NCI-H2196 treated with DMSO at 0.1 percent for 48 hours (cell line): Measurements from ENCODE around the gene ATP7B.

Source experiments
- DNase-seq: peaks from one replicate; lab custom pipeline; 2025; ENCODE audit not compliant: unreplicated experiment; lab: John Stamatoyannopoulos, UW

The ATP7B gene

DNA sequence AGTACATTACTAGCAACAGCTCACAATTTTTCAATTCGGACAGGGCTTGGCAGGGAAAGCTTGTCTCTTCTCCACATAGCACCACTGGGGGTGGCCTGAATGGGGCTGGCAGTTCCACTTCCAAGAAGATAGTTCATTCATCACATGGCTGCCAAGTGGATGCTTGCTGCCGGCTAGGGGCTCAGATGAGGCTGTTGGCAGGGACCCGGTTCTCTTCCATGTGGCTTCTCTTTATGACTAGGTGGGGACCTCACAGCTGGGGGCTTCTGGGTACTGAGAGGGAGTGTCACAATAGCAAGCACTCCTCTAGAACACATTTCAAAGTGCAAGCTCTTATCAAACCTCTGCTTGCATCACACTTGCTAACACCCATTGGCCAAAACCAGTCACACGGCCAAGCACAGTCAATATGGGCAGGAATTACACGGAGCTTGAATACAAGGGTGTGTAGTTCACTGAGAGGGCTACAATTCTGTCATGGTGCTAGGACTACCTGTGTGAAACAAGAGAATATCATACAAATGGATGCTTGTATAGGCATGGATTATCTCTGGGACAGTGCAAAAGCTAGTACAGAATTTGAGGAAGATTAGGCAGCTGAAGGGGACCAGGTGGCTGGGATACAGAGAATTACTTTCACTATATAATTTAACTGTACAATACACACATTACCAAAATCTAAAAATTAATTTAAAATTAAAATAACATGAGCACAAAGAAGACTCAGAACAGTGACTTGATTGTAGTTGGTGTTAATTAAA, 32.3 kb downstream of the ATP7B start:
- no peak for DNase-seq

DNA sequence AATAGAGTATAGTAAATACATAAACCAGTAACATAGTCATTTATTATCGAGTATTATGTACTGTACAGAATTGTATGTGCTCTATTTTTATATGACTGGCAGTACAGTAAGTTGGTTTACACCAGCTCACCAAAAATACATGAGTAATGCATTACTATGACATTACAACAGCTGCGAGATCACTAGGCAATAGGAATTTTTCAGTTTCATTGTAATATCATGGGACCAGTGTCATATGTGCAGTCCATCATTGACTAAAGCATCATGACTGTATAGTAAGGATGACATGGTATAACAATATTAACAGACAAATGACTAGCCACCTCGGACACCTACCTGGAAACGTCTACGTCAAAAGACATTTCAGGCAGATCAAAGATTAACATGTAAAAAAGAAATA, 33.6 kb downstream of the ATP7B start:
- no peak for DNase-seq

DNA sequence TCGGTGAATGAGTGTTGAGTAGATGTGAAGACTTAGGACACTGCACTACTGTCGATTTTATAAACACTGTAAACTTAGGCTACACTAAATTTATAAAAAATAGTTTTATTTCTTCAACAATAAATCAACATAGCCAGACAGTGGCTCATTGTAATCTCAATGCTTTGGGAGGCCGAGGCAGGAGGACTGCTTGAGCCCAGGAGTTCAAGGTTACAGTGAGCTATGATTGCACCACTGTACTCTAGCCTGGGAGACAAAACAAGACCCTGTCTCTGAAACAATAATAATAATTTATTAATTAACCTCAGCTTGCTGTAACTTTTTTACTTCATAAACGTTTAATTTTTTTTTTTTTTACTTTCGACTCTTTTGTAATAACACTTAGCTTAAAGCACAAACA, 34.4 kb downstream of the ATP7B start:
- no peak for DNase-seq

DNA sequence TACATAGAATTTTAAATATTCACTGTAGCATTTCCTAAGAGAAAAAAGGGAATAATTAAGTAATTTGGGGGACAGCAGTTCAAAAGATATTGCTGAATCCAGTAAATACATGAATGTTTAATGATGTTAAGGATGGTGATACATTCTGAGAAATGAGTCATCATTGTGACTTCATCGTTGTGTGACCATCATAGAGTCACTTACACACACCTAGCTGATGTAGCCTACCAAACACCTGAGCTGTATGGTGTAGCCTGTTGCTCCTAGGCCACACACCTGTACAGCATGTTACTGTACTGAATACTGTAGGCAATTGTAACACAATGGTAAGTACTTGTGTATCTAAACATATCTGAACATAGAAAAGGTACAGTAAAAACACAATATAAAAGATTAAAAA, 34.8 kb downstream of the ATP7B start:
- no peak for DNase-seq

DNA sequence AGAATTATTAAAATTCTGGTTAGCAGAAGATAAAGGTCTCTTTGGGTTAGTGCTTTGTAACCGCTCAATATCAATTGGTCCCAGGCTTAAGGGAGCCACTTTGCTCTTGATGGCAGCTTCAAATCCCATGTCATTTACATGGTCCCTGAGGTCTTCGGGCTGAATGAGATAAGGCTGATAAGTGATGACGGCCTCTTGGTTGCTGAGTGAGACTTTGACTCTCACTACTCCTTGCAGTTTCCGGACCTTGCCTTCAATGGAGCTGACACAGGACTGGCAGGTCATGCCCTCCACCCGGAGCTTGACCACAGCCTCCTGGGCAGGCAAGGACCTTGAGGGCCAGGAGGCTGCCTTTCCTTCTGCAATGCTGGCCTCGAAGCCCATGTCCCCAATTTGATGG, 36.8 kb downstream of the ATP7B start:
- DNase-seq, result no peak

DNA sequence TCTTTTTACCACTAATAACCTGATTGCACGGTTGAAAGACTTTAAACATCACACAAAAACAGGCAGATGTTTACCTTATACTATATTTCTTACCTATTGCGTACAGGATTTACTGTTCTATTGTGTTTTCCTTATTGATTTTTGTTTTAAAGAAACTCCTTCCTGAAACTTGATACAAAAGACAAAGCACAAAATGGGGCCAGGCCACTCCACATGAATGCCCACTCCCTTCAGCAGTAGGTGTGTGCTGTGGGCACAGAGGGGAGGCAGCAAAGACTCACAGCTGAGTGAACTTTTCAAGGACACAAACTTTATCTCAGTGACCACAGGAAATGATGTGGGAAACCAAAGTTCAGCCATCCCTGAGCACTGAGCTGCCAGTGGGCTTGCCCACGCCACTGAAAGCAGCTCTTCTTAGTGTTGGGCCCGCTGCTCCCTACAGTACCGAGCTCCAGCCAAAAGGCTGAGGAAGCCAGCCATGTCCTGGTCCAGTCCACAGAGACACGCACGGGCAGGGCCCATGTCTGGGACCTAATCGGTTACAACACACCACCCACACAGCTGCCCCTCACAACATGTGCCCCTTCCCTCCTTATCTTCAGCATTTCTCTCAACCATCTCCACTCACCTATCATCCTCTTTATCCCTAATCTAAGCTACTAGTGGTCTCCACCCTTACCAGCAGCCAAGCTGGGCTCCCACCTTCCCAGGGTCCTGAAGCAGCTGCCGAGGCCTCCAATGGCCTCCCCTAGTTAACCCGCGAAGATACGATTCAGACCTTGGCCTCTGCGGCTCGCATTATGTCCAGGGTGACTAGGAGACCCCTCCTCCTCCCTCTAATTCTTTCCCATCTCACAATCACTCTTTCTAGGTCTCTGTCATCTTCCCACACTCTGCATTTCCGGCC, 39.5 kb downstream of the ATP7B start:
- DNase-seq, result peak; percentile 8

DNA sequence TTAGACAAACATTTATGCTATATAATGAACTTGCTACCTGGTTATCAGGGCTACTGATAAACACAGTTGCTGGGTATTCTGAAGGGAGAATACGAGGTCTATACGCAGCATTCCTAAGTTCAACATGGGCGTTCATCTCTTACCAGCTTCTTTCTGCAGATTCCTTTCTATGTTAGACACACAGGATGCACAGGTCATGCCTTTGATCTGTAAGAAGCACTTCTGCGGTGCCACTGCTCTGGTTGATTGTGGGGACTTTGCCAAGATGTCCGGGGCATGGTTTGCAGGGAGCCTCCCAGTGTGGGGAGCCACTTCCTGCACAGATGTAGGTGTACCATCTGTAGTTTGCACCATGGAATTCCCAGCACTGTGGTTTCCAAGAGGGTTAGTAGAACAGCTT, 40.9 kb downstream of the ATP7B start:
- no peak for DNase-seq

DNA sequence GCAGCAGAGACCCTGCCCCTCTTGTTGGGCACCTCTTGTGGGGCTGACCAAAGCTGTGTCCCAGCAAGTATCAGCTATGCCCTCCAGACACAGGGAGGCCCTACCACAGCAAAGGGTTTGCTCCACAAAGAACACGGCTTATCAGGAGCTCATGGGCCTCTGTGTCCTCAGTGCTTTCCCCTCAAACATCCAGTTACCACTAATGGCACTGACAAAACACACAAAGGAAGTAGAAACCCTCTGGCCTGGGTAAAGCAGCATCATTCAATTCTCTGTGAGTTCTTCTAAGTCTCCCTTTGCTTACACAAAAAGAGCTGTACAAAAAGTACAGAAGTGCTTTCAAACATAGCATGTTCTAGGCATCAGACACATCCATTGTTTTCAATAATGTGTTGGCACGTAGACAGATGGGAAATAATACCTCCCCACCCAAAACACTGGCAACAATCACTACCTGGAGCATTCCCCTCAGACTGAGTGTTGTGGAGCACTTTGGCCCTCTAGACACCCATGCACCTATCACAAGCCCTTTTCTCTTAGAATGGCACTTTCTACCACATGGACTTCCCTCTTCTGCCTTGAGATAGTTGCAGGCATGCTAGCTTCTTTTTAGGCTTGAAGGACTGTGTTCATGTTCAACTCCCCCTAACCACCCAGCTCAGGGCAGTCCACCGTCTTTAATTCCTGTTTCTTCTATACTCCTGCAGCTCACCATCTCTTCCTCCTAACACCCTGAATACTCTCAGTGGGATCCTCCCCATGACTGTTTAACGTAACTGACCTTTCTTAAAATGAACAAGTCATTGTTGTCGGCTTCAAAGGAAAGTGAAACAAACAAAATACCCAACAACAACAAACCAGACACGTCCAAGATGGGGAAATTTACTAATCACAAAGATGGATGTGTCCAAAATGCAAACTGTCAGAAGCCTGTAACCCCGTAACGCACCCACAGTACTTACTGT, 43.5 kb downstream of the ATP7B start:
- DNase-seq, result no peak

DNA sequence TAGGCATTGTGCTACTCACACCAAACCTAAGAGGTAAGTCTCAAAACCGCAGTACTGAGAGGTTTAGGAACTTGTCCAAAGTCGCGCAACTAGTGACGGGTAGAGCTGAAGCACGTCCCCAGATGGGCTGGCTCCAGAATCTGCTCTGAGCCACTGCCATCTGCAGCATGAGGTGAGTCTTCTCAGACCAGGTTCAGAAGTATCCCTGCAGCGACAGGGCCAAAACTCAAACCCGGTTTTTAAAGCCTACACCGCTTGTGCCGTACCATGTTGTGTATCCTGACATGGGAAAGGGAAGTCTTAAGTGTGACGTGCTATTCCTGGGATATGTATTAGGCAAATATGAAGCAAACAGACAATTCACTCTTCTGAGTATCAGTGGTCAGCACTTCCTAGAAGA, 45.1 kb downstream of the ATP7B start:
- DNase-seq, result no peak

DNA sequence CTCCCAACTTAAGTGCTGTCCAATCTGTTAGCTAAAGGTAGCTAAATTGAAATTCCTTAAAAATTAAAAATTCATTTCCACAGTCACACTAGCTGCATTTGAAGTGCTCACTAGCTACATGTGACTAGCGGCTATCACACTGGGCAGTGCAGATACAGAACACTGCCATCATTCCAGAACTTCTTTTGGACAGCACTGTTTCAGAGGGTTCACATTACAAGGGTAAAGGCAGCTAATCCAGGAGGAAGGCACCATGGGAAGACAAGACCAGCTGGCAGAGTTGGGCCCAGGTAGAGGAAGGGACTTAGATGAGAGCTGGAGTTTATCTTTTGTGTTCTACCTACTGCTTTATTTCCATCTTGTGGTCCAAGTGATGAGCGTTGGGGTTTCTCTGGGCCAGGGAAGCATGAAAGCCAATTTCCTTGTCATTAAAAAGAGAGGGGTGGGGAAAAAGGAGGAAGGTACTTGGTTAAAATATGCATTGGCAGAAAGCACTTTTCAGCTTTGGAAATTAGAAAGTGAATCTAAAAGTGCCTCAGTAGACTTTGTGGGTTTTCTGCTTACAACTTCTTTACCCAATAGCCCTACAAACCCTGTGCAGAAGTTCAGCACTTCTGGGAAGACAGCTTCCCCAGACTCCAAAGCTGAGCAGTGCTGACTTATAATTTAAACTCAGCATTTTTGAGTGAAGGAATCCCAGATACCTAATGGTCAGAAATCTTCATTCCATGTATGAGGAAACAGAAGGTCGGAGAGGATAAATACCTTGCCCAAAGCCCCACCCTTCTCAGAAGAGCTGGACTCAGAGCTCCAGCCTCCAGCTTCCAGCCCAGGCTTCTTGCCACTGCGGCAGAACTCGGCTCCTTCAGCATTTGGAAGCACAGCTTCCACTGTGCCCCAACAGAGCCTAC, 49.5 kb downstream of the ATP7B start:
- no peak for DNase-seq

DNA sequence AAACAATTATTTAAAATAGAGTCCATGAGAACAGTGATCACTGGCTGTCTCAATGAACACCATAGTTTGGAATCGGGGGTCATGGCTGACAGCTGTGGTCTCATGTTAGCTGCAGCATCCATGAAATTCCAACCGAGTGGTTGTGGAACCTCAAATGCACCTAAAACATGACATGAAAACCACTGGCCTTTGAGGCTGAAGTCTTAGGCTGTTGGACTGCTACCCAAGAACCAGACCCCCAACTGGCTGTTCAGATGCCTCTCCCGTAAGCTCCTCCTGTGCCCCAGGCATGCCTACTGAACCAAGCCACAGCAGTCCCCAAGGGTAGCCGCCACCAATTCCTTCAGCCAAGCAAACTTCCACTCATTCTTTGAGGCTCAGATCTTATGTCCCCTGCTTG, 50.5 kb downstream of the ATP7B start:
- no peak for DNase-seq

DNA sequence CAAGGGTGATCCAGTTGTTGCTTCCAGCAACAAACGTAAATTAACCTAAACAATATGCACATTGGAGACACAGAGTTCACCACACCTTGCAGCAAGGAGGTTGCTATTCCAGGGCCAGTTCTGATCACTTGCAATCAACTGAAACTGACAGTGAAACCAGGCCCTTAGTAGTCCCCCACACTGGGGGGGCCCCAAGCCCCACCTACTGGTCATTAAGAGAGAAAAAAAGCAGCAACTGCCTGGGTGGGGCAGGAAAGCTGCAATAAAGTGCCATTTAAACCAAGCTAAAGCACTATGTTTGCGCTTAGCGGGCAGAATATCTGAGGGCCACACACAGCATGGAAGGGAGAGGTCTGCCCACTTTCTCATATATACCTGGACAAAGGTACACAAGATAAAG, 51.5 kb downstream of the ATP7B start:
- DNase-seq, result no peak

DNA sequence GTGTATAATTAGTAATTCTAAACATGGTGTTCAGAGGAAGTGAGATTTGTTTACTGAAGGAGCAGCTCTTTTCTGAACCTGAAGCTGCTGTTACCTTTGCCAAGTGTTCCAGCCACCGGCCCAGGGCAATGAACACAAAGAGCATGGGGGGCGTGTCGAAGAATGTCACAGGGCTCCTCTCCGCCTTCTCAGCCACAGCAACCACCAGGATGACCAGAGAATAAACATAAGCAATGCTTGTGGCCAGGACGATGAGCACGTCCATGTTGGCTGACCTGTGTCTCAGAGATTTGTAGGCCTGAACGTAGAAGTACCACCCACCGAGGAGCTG, 53.1 kb downstream of the ATP7B start:
- DNase-seq, result peak; percentile 41

DNA sequence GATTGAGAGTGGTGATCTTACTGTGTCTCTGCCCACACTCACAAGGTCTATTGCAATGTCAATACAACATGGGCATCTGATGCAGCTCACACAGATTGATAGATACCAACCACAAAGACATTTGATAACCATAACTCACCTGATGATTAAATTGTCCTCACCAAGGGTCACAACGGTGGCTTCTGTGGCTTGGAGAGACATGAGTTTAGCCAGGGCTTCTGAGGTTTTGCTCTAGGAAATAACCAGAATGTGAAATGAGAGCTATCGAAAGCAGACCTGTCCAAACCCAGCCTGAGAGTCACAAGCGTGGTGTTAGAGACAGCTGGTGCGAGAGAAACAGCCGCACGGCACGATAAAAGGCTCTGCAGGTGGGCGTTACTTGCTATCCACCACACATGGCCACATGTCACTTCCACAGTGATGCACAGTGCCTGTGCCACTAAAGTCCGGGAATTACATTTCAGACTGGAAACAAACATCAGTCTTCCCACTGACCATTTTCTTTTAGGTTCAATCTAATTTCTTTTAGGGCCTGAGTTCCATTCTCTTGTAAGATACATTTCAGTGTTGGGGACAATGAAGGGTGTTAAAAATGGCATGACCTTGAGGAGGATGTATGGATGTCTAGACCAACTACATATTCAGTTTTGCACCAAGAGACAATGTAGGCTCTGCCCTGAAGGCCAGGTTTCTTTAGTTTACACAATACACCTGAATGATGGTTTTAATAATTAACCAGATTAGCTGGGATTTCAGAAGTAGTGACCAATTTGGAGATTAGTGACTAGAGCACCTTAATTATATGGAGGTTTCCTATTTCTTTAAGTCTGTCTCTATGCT, 53.7 kb downstream of the ATP7B start:
- no peak for DNase-seq

DNA sequence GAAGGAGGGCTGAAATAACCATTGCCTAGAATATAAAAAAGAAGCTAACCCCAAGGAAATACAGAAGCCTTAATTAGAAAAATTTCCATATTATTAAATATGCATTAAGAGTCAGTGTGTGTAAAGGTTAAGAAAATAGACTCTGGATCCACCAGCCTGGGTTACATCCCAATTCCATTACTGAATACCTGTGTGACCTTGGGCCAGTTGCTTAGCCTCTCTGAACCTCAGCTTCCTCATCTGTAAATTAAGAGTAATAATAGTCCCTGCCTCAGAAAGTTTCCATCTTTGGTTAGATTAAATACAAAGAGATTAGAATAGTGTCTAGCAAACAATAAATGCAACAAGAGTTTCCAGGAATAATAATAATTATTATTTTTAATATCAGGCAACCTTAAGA, 54.5 kb downstream of the ATP7B start:
- no peak for DNase-seq

DNA sequence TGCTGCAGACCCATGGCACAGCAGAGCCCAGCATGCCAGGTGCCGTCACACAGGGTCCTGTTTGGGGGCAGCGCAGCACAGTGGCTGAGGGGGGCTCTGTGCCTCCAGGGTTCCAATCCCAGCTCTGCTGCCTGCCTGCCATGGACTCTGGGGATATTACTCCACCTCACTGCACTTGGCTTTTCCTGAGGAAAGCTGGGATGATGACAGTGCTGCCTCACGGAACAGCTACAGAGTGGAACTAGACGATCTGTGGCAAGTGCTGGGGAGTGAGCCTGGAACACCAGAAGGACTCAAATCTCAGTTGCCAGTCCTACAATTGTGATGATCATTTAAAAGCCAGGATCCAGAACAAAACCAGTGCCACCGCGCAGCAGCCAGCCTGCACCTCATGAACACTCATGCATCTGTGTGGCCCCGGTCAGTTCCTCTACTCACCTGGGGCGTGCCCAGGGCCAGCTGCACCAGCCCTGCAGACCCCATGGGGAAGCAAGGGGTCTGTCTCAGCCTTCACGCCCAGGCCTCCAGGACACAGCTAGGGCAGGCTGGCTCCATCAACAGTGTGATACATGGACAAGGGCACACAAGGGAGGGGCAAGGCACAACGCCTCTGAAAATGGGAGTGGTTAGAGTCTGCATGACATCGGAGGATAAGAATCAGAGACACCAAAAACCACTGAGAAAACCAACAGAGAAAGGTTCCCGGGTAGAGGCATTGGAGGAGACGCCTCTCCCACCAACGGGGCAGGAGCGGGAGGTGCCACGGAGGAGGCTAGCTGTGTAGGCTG, 55.2 kb downstream of the ATP7B start:
- no peak for DNase-seq

DNA sequence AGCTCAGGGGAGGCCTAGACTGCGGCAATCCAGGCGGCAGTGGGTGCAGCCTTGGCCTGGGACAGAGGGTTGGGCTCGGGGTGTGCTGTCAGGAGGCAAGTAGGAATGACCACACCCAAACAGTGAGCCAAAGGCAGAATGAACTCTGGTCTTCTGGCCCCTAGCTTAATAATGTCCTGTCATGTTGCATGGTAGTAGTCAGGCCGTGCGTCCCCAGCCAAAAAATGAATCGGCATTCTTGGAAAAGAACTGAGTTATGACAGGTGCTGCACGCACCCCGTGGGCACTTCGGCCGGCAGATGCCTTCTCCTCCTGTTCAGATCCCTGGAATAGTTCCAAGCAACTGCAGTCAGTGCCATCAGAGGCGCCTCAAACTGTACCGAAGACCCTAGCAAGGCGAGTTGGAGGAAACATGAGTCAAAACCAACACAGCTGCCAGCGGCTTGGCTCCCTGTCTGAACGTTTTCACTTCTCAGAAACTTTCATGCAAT, 55.9 kb downstream of the ATP7B start:
- DNase-seq, result peak; percentile 45

DNA sequence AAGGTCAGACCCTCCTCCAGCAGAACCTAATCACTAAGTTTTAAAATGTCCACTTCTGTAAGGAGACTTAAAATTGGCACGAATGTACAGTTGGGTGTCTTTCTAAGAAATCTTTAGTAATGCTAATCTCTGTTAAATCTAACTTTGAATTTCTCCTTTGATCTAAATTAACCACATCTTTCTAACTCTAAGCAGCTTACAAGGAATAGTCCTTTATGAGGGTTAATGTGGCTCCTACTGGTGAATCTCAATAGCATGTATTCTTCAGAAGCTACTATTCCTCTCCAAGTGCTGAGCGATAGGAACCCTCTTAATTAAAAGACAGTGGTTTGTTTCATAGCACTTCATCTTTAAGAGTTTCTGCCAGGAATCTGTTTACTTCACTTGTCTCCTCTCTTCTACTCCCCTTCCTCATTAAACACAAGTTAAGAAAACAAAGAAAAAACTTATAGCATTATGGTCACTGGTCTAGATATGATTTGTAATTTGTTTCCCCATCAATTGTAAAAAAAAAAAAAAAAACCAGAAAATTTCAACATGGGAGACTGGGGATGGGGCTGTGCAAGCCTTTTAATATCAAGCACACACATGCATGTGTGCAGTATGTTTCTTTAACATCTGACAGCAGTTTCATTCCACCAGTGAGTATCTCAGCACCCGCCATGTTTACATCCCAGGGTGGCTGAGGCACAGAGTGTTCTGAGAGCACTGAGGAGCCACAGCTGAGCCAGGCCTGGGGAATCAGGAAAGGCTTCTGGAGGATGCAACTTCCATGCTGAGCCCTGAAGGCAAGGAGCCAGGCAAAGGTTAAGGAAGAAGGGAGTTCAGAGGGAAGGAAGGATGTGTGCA, 57.7 kb downstream of the ATP7B start:
- no peak for DNase-seq
